Esophagus muscularis mucosa (tissue), 4 donors: ENCODE data around the gene C22orf42.

Source experiments
- CTCF ChIP-seq, 3 experiments: fragments of 200-600 bp in 2 of 3; fragments of 450-650 bp in 1 of 3; sonication (generic) in 2 of 3; IDR thresholded peaks; one replicate each; pipeline ENCODE4 v1.5.1; 2017 to 2019; ENCODE audit warnings: antibody characterized with exemption in 3 of 3, mild to moderate bottlenecking in 2 of 3, moderate library complexity in 1 of 3
- EP300 ChIP-seq: sonication (generic); formaldehyde crosslinking; IDR thresholded peaks from one replicate; pipeline ENCODE4 v1.6.1; 2017; ENCODE audit warnings: antibody characterized with exemption
- POLR2A ChIP-seq: fragments of 450-650 bp; IDR thresholded peaks from one replicate; pipeline ENCODE4 v1.6.1; 2017; ENCODE audit warnings: antibody characterized with exemption, moderate library complexity, mild to moderate bottlenecking, low read depth

- TF ChIP-seq CTCF (IDR thresholded peaks at IDR 0.05) (no peak), EP300 (no peak), POLR2A (no peak)
Measured at GRCh38 chr22:32120603-32121002, 38.5 kb downstream of the C22orf42 start.
